Mucosa of gallbladder (tissue), 1 donor: Measurements from ENCODE around the gene TMEM117. TPM values are rescaled to one million over a fixed set of nuclear protein-coding genes. Genes with fewer than 3 reads are reported as not detected.
"Not testable (repeated sequence)": the region's sequence is repeated elsewhere in the genome, so short reads cannot be mapped to it uniquely, and the experiment has no call there.

Experiments
- DNase-seq: peaks from one replicate; pipeline ENCODE4 v3.0.0-alpha.2; 2020; ENCODE audit warnings: low spot score
- total RNA-seq: library from RNA; stranded (reverse); gene quantifications from one replicate; pipeline ENCODE4 v1.2.1, GENCODE V29; 2021
- donor health status: DM: no; HTN: no; CAD: no.

TMEM117 gene
- total RNA-seq, 1 donor from 2014 or later = 12.0 TPM

DNA sequence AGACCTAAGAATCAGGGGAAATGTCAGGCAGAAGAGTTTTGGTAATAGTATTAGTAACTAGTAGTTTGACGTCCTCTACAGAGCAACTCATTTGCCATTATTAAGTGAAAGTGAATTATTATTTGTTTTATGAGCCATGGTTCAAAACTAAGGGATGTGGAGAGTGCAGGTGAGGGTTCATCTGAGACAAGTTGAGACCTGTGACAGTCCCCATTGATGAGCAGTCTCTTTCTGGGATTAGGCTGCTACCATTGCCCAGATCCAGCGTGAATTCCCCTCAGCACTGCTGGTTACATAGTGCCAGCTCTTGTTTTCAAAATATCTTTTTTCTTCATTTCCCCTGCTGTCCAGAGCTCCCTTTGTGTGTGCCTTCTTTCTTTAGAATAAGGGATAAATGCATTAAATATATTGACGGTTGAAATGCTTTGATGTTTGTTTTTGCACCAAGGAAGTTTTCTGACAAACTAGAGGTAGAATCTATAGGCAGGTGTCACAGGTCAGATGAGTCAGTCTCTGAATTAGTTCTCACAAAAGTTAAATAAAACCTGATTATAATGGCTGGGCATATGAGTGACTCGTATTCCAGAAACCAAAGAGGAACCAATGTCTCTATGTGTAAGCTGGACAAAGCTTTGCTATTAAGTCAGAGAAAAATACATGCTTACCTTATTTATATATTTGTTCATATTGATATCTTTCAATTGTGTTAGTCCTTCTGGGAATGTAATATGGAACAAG is 381.4 kb downstream of the TMEM117 start:
- no peak for DNase-seq

DNA sequence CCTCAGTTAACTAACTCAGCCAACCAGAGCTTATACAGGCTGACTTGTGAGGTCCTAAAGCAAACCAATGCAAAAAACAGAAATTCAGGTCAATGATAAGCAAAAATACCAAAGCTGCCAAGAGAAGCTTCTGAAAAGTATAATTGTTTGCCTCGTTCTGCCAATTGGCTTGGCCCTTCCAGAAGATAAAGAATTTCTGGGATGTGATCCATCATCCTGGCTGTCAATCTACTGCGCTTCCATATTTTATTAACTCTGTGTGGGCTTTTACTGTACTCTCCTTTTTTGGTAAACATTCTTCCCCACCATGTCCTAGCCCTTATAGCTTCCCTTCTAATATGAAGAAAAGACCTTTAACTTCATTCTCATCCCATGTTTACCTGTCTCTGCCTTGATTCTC is 387.9 kb downstream of the TMEM117 start:
- no peak for DNase-seq

DNA sequence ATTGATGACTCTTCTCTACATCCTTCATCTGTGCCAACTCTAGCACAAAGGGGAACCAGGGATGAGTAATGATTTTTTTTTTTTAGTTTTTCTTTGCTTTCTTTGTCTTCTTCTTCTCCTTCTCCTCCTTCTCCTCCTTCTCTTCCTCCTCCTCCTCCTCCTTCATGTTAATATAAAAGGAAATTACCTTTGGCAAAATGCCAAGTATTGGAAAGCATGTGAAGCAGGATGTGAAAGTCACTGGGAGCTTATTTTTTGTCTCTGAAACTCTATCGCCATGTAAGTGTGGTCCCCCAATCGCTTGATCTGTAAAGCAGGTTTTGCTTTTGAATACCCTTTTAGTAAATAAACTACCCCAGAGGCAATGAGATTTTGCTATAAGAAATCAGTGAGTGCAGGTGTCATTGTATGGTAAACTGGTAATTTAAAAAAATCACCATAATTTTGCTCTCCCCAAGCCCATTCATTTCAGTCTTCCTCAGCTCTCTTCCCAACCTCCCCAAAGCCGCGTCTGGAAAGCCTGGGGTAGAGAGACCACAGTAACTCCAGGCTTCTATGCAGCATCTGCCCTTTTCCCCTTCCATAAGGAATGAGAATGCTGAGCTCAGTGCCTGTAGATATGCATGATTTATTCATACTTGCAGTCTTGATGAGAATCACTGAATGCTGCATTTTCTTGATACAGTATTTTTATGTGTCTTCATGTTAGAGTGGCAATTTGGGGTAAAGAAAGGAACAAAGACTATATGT is 388.7 kb downstream of the TMEM117 start:
- DNase-seq = no peak

DNA sequence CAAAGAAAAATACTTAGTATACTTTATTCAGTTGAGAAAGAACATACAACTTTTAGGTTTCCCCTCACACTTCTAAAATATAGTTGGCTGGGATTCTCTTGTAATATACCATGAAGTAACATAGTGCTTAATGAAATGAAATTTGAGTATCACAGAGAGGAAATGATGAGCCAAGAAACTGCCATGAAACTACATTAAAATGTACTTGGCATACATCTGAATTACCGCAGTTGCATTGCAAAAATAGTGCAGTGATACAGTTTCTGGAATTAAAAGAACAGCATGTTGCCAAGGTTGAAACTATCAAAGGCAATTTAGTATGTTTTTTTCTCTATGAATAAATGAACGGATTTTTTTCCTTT is 389.2 kb downstream of the TMEM117 start:
- DNase-seq = no peak

DNA sequence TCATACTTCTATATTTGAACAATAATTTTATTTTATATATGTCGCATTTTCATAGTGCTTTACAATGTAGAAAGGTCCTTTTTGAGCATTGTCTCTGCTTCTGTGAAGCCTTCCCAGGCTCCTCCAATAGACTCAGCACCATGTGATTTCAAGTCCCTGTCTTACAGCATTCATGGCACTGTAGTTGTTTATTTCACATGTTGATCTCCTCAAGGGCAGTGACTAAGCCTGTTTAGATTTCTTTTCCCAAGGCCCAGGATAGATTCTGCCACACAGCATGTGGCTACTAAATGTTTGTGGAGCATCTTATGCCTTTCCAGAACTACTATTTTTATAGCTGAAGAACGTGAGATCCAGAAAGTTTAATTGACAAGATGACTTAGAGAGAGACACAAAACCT is 391.7 kb downstream of the TMEM117 start:
- no peak for DNase-seq

DNA sequence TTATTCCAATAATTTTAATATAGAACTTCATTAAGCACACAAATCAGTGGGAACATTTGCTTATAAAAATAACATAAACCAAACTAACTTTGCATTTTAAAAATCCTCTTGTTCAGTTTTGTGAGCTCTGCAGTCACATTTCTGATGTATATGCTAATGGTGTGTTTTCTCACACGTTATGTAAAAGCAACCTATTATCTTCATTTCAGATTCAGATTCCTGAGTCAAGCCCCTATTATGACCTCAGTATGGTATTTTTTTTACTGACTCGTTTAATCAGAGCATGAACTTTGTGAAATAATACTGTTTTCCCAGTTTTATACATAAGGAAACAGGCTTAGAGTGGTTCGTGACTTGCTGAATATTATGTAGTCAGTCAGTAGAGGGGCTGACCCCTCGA is 394.0 kb downstream of the TMEM117 start:
- DNase-seq = no peak

DNA sequence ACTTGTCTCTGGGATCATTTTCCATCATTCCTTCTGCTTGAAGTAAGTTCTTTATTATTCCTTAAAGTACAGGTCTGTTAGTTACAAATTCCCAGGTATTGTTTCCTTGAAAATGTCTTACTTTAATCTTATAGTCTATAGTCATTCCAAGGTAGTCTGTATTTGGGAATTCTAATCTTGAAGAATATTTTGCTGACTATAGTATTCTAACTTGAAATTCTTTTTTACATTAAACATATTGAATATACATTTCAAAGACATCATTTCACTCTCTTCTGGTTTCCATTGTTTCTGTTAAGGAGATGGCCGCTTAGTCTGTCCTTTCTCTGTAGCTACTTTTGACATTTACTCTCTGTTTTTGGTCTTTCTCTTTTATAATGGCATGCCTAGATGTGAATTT is 399.8 kb downstream of the TMEM117 start:
- no peak for DNase-seq

DNA sequence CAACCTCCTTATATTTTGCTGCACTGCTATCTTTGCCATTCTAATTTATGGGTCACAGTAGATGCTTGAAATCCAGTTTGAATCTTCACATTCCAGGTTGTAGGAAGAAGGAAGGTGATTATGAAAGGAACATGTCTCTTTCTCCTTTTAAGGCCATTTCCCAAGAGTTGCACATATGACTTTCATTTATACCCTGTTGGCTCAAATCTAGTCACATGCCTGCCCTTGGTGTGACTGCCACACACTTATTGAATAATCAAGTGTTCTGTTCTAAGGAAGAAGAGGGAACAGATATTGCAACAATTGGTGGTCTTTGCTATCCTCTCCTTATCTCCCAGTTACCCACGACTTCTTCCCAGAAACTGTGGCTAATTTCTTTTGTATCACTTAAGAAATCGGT is 404.3 kb downstream of the TMEM117 start:
- no peak for DNase-seq

DNA sequence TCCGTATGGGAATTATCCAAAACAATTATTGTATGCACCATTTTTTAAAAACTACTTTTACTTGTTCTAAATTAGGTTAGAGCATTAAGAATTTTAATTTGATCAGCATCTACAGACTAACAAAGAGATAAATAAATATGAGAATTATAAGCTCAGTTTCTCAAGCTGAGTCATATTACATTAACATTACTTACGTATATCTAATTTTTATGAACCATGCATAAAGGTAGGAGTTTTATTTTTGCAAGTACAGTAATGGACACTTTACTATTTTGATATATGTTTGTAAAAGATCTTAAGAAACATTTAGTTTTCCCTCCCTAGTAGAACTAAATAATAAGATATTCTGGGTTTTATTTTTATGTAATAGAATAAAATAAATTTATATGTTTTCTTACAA is 410.1 kb downstream of the TMEM117 start:
- DNase-seq = no peak

DNA sequence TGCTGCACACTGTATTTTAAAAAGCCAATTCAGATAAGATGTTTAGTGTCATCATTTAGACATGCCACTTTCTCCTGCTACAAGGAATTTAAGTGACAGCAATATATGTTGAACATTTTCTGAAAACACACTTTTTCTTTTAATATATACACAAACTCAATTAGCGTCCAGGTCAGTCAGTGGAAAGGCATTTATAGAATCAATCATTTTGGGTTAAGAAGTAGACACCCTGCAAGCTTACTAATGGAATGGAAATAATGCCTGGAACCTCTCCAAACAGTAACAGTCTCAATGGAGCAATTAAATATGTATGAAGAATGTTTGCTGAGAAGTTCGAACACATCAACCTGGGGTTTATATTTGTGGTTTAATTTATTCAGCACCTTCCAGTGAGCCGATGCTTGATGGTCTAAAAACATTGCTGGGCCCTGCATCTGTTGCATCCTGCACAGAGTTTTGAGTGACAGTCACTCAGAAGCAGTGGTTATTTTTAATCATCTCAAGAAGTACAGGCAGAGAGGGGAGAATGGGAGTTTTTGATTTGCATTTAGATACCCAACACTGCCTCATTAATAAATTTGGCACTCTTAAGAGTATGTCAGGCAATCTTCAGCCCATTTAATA is 410.7 kb downstream of the TMEM117 start:
- DNase-seq = no peak

DNA sequence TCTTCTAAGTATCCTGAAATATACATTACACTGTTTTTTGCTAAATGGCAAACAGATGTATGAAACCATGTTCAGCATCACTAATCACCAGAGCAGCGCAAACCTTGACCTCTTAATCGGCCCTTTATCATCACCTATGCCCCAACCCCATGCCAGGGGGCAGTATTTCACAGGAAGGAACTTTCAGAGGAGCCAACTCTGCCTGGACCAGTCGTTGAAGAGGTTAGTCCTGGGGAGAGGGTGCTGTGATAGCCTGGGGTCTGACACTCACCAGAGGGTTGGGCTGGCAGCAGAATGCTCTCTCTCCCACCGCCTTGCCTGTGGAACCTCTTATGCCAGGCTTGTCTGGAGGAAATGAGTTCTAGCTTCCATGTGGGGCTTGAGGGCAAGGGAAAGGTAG is 411.7 kb downstream of the TMEM117 start:
- no peak for DNase-seq

DNA sequence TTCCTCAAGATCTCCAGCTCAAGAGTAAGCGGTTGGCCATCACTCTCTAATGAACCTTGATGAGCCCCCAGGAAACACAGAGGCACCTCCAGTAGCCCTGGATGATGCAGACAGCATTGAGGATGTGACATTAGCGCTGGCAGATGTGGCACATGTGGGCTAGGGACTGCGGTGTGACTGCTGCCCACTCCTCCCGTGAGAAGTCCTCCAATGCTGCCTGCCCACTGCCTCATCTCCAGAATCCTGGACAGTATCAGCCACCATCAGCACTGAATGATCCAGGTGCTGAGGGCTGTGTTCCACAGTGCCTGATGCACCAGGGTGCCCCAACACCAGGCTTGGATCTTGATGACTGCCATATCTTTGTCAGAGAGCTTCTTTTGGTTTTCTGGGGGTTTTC is 412.6 kb downstream of the TMEM117 start:
- no peak for DNase-seq

DNA sequence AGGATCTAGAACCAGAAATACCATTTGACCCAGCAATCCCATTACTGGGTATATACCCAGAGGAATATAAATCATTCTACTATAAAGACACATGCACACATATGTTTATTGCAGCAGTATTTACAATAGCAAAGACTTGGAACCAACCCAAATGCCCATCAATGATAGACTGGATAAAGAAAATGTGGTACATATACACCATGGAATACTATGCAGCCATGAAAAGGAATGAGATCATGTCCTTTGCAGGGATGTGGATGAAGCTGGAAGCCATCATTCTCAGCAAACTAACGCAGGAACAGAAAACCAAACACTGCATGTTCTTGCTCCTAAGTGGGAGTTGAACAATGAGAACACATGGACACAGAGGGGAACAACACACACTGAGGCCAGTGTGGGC is 414.6 kb downstream of the TMEM117 start:
- DNase-seq = not testable (repeated sequence)

DNA sequence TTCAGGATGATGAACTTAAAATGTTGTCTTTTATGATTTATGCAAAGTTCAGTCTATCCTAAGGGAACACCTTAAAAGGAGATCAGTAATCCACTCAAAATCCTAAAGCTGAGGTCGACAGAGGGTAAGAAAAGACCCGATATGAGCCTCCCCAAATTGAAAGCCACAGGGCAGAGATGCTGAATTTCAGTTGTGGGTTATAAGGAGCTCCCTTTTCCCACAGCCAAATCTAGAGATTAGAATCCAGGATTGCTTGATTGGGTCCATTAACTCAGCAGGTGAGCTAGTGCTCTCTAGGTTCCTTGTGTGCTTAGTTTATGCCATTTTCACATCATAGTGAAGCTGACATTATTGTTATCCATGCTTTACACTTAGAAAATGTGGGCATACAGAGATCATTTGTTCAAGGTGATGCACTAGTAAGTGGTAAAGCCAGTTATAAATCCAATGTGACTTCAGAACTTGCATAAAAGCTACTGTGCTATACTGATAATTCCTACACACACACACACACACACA is 417.5 kb downstream of the TMEM117 start:
- DNase-seq = no peak

DNA sequence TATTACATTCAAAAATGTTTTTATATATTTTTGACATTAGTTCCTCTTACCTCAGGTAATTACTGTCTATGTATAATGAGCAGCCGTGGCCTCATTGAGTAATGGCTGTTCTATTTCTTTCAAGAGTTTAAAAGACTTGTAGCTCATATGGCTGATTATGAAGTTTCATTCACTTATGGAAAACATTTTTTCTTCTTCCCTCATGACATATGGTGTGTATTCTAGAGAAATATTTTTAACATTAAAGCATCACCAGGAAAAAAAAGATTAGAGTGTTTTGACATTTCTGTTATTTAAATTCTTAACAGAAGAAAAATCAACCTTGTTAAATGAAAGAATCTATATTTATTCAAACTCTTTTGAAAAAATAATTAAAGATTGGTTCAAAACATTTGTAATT is 422.4 kb downstream of the TMEM117 start:
- DNase-seq = no peak

DNA sequence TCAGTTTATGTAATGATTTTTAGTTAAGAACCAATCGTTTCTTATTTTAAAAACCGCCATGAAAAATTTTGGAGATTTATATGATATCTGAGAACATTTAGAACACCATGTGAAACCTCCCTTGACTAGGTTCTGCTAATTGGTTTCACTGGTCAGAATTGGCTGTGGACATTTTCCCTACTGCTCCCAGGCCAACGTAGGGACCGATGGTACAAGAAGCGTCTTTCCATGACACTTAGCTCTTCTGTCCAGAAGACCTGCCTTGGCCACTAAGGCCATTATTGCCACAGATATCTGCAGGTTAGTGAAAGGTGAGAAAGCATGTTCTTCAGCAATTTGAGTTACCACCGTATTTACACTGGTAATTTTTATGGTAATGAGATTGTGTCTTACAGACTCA is 424.0 kb downstream of the TMEM117 start:
- DNase-seq = no peak

DNA sequence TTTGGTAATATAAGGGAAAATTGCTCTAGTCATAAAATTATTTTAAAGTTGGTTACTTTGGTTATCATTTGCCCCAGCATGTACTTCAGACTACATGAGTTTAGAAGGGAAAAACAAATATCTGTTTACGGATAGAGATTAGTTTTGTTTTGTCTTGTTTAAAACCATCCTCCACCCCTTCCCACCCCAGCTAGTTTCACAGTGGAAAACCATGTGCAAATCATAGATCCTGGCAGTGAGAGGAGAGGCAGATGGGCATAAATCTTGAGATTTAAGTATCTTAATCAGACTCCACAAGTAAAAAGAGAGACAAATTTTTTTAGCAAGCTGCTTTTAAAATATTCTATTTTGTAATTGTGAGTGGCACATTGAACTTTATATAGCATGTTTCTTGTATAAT is 424.7 kb downstream of the TMEM117 start:
- no peak for DNase-seq

DNA sequence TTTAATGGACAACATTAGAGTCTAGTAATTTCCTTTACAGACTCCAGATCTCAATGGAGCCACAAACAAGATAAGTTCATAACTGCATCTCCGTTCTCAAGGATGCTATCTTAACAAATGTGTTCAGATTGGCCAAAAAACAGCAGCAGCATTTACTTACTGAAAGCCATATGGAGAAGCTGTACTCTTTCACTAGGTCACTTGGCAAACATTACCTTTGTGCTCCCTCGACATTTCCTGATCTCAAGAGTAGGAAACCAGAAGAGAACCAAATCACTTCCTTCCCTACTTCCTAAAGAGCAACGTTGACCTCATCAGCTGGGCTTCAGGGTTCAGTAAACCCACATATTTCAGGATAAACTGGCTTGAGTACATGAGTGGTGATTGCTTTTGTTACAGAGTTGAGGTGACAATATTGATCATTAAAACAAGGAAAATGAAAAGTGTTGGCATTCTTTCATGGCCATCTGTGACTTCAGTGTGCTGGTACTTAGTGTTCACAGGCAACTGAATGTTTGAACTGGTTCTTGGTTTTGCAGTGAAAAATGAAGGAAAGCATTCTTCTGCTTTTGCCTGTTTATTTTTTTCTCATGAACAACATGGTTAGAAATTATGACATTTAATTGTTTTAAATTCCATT is 449.6 kb downstream of the TMEM117 start:
- no peak for DNase-seq

DNA sequence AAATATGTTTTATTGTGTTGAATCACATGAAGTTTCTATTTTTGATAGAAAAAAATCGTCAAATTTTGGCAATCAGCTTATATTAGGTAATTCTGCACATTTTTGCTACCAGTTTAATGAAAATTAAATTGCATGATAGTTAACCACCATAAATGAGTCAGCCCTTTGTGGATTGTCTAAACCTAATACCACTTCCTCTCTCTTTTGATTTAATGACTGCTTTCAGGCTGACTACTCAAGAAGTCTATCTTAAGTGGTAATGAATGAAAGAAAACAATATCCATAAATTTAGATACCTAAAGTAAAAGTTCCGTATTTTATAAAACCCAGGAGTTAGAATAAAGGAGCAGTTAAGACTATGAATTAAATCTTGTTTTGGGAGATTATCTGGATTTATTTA is 450.5 kb downstream of the TMEM117 start:
- no peak for DNase-seq

DNA sequence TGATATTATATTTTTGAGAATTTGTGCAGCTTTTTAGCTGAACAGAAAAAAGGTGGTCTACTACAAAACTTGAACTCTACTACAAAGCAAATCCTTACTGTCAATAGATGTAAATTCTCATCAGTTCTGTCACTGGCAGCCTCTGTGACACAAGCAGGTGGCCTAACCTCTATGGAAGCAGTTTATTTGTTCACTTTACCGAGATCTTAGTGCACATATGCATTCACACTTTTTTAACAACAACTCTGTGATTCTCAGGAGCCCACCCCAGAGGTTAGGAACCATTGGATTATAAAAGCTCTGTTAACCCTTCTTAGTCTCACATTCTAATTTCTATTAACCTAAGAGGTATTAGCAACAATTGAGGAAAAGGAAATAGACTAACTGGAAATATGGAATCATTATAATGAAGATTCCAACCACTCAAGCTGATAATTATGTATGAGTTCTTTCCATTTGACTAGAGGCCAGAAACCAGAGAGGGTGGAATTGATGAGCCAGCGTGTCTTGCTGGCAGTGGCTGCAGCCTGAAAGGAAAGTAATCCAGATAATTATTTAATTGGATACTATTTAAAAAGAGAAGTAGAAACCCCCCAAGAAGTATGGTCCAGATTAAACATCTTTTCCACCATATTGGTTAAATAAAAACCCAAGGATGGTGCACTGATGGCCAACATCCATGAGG is 451.1 kb downstream of the TMEM117 start:
- no peak for DNase-seq

DNA sequence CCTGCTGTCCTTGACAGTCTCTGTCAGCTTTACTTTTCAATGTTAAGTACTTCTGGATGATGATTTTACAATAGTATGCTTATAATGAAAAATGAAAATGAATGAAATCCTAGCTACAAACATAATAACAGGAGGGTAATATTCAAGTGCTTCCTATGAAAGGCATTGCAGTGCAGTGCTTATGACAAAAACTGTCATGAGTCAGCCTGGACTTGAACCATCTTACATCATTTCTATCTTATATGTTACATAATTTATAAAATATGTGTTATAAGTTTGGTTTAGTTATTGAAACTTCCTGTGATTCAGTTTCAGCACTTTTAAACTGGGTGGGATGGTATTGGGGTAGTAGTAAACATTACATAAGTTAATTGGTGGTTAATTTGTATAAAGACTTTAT is 451.7 kb downstream of the TMEM117 start:
- DNase-seq = no peak

DNA sequence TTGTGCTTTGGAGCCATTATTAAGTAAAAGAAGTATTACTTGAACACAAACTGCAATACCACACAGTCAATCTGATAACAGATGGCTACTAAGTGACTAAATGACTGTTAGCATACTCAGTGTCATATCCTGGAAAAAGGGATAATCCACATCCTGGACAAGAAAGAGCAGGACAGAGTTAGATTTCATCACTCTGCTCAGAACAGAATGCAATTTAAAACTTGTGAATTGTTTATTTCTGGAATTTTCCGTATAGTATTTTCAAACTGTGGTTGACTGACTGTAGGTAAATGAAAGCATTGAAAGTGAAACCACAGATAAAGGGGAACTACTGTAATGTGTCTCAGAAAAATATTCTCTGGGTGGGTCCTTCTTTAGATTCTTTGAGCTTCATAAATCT is 458.8 kb downstream of the TMEM117 start:
- no peak for DNase-seq
